ENCODE data around the gene PRR27.

DNA sequence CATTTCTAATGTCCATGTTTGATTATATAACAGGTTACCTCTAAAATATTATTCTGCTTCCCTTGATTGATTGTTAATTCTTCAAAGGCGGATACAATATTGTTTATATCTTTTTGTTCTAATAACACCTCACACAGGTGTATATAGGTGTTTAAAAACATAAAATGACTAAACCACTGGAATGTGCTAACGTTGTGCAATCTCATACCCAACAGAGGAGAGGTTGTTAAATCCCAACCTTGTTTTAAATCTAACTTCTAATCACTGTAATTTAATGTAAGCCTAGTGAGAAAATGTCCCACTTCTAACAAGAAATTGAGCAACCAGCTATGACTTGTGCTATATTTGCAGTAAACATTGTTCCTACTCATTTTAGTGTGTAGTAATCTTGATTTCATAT is 42.8 kb downstream of the PRR27 start:
- TF ChIP-seq, protein P1, sequence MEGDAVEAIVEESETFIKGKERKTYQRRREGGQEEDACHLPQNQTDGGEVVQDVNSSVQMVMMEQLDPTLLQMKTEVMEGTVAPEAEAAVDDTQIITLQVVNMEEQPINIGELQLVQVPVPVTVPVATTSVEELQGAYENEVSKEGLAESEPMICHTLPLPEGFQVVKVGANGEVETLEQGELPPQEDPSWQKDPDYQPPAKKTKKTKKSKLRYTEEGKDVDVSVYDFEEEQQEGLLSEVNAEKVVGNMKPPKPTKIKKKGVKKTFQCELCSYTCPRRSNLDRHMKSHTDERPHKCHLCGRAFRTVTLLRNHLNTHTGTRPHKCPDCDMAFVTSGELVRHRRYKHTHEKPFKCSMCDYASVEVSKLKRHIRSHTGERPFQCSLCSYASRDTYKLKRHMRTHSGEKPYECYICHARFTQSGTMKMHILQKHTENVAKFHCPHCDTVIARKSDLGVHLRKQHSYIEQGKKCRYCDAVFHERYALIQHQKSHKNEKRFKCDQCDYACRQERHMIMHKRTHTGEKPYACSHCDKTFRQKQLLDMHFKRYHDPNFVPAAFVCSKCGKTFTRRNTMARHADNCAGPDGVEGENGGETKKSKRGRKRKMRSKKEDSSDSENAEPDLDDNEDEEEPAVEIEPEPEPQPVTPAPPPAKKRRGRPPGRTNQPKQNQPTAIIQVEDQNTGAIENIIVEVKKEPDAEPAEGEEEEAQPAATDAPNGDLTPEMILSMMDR (IDR thresholded peaks at IDR 0.05; ENCODE audit: insufficient read depth, low read length), result no peak
- TF ChIP-seq, protein P2, sequence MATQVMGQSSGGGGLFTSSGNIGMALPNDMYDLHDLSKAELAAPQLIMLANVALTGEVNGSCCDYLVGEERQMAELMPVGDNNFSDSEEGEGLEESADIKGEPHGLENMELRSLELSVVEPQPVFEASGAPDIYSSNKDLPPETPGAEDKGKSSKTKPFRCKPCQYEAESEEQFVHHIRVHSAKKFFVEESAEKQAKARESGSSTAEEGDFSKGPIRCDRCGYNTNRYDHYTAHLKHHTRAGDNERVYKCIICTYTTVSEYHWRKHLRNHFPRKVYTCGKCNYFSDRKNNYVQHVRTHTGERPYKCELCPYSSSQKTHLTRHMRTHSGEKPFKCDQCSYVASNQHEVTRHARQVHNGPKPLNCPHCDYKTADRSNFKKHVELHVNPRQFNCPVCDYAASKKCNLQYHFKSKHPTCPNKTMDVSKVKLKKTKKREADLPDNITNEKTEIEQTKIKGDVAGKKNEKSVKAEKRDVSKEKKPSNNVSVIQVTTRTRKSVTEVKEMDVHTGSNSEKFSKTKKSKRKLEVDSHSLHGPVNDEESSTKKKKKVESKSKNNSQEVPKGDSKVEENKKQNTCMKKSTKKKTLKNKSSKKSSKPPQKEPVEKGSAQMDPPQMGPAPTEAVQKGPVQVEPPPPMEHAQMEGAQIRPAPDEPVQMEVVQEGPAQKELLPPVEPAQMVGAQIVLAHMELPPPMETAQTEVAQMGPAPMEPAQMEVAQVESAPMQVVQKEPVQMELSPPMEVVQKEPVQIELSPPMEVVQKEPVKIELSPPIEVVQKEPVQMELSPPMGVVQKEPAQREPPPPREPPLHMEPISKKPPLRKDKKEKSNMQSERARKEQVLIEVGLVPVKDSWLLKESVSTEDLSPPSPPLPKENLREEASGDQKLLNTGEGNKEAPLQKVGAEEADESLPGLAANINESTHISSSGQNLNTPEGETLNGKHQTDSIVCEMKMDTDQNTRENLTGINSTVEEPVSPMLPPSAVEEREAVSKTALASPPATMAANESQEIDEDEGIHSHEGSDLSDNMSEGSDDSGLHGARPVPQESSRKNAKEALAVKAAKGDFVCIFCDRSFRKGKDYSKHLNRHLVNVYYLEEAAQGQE (IDR thresholded peaks at IDR 0.05; ENCODE audit: insufficient replicate concordance, low read depth), result no peak
